Suppressor macrophage treated with lipopolysaccharide for 4 hours (primary cell): ENCODE measurements around the gene ZNF423.

Experiments
- DNase-seq: peaks from one replicate; pipeline ENCODE4 v3.0.0-alpha.2; 2020

The ZNF423 gene

GRCh38 chr16:49542946-49543630 lies 312.8 kb downstream of the ZNF423 start:
- no peak for DNase-seq

- DNase-seq: no peak
Measured at GRCh38 chr16:49542391-49542891, 313.5 kb downstream of the ZNF423 start.

- DNase-seq: no peak
Measured at GRCh38 chr16:49540836-49541235, 315.1 kb downstream of the ZNF423 start.

DNA sequence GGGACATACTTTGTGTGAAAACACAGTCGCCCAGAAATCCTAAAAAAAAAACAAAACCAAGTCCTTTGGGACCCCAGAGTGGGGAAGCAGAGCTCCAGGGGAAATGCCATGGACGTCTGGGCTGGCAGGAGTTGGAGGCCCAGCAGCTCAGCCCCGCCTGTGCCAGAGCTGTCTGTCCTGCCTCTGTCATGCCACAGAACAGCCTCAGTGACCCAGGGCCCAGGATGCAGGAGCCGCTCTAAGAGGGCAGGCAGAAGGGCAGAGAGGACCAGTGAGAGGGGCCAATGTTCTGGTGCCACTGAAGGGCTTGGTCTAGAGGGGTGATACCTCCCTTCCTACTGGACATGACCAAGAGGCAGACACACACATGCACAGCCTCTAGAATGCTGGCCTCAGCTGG lies 316.2 kb downstream of the ZNF423 start:
- DNase-seq: no peak

DNA sequence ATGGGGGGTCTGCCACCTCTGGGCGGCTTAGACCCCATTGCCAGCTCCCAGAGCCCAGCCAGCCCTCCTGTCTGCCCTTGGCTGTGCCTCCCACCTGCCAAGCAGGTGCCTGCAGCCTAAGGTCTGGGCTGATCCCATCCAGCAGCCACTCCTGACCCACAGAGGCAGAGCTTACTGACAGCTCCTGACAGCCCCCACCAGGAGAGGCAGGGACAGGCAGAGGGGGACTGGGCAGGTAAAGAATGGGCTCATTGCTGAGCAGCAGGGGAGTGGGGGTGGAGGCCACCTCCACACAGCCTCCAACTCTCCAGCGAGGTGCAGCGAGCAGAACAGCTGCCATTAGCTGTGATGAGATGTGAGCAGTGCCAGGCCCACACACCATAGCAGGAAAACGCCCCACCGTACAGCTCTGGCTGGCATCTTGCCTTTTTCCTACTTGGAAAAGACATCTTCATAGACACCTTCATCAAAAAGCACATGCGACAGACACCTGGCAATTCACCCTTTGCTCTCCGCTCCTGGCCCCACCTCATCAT lies 317.9 kb downstream of the ZNF423 start:
- no peak for DNase-seq

DNA sequence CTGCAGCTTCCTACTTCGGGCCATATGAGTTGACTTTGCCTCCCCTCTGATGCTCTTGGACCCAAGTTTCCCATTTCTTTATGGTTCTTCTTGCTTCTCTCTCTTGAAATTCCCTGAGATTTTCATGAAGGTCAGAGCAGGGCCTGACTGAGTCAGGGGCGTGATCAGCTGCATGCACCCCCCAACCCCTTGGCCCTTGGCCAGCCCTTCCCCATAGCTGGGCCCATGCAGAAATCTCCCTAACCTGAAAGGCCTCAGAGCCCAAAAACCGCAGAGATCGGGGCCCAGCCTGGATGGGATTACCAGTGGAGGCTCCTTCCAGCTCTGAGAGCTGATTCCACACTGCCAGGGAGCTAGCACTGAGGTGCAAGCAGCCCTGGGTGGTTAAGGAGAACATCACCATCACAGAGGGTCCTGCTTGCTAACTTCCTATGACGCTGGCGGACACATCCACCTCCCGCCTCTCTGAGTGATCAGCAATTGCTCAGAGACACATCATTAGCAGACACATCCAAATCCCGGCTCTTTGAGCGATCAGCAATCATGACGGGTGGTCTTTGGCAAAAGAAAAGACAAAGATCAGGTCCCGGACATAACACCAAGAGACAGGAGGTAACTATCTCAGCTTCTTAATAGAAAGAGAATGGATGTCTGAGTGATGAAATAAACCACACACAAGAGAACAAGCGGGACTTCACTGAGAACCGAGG lies 320.9 kb downstream of the ZNF423 start:
- DNase-seq: no peak

DNA sequence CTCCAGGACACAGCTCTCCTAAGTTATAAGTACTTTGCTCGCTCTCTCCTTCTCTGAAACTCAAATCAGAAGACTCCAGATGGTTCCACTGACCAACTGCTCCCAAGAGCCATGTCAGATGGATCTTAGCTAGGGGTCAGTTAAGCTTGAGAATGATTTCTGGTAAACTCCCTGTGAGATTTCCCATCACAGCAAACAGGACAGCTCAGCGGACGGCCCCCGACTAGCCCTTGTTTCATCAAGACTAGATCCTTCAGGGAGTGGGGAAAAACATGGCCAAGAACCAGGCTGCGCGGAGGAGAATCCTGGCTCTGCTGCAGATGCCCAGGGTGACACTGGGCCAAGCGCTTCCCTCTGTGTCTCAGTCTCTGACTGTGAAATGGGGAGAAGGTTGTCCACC lies 322.5 kb downstream of the ZNF423 start:
- no peak for DNase-seq

- no peak for DNase-seq
Measured at GRCh38 chr16:49532873-49533272, 323.0 kb downstream of the ZNF423 start.

DNA sequence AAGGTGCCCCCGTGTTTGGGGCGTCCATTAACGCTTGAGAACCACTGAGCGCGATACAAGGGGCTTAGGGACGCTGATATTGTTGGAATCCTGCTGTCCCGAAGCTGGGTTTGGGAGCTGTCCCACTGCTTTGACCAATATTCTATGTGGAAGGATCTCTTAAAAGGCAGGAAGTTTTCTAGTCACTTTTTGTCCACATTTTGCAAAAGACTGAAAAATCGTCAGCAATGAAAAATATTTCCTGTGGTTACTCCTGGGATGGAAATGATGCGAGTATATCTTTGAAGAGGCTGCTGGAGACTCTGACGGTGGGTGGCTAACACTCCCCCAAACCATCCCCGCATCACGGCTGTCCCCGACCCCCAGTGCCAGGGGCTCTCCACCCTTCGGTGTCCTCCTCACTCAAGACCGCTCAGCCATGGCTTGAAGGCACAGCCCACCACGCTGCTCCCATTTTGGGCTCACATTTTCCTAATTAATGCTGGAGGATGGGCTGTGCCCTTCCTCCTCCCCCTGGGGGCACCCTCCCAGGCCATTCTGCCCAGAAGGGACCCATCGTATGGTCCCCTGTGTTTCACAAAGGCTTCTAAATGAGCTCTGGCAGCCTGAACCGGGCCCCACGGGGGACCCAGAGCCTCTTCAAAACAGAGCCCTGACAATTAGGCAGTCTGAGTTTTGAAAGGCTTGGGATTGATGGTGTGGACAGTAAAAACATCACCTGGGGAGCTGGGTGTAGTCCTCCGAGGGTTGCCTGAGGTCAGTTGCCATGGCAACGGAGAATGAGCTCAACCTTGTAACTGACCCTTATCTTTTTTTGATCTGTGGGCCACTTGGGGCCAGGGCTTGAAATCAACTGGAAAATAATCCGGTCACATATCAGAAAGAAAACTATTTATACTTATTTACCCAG lies 323.7 kb downstream of the ZNF423 start:
- no peak for DNase-seq

- DNase-seq: no peak
Measured at GRCh38 chr16:49531425-49531824, 324.5 kb downstream of the ZNF423 start.

GRCh38 chr16:49530427-49530970 lies 325.4 kb downstream of the ZNF423 start:
- peak; percentile 10 for DNase-seq

GRCh38 chr16:49529411-49530045 lies 326.4 kb downstream of the ZNF423 start:
- no peak for DNase-seq

- no peak for DNase-seq
Measured at GRCh38 chr16:49528866-49529288, 327.0 kb downstream of the ZNF423 start.

GRCh38 chr16:49528060-49528865 lies 327.6 kb downstream of the ZNF423 start:
- DNase-seq: peak; percentile 7

DNA sequence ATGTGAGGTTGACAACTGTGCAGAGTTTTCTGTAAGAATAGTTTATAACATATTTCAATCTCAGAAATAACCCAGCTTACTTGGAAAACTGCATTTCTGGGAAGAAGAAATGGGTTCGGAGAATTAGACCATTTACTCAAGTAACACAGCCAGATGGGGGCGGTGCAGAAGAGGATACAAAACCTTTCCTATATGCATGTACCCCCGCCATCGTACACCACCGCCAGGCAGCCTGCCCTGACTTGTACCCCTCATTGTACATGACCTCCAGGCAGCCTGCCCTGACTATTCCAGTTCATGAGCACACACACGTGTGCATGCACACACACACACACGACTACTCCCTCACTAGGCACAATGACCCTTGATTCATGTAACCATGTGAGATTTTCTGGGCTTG lies 328.3 kb downstream of the ZNF423 start:
- no peak for DNase-seq

GRCh38 chr16:49526860-49527365 lies 329.0 kb downstream of the ZNF423 start:
- DNase-seq: no peak

- no peak for DNase-seq
Measured at GRCh38 chr16:49524947-49525315, 331.0 kb downstream of the ZNF423 start.

GRCh38 chr16:49524216-49524946 lies 331.5 kb downstream of the ZNF423 start:
- DNase-seq: no peak

- DNase-seq: no peak
Measured at GRCh38 chr16:49523435-49524159, 332.3 kb downstream of the ZNF423 start.
